ENCODE data around the gene NCAN. TPM values are rescaled to one million over a fixed set of nuclear protein-coding genes. Genes with fewer than 3 reads are reported as not detected.
A peak's percentile ranks its signal among the peaks of the same experiment; 100 is the strongest.

Gene NCAN
- total and polyA plus RNA-seq, 2 of the 13 experiments (the other 11 are each of a cell fraction or from before 2014, with no cell fraction given) = not detected

DNA sequence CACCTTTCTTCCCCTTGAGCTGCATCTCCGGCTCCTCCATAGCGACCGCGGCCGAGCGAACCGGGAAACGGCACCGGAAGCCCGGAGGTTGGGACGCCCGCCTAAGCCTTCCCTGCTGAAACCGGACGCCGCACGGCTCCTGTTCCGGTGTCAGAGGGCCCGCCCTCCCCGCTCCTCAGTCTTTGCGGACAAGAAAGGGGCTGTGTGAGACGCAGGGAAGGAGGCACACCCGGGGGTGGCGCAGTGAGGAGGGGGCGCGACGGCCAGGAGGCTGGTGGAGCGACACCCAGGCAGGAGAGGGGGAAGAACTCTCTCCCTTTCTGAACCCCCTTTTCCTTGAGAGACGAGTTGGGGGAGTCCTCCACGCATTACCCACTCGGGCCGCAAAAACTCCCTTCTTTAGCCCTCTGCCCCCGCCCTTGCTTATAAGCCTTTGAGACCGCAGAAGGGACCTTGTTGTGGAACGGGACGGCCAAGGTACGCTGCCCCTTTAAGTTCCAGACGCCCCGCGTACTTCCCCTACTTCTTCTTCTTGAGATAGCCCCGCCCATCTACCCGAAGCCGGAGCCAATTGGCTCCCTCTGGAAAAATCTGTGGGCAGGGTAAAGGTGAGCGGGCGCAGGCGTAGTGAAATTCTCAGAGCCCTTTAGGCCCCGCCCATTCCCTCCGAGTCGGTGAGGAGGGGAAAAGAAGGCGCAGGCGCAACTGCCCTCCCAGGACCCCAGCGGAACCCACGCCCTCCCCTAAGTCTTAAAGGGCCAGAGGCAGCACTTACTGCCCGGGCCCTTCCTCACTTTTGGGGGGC, 19.5 kb upstream of the NCAN start, which contains the start of the genes BORCS8 and RFXANK (continued):
- TF ChIP-seq, protein P1, sequence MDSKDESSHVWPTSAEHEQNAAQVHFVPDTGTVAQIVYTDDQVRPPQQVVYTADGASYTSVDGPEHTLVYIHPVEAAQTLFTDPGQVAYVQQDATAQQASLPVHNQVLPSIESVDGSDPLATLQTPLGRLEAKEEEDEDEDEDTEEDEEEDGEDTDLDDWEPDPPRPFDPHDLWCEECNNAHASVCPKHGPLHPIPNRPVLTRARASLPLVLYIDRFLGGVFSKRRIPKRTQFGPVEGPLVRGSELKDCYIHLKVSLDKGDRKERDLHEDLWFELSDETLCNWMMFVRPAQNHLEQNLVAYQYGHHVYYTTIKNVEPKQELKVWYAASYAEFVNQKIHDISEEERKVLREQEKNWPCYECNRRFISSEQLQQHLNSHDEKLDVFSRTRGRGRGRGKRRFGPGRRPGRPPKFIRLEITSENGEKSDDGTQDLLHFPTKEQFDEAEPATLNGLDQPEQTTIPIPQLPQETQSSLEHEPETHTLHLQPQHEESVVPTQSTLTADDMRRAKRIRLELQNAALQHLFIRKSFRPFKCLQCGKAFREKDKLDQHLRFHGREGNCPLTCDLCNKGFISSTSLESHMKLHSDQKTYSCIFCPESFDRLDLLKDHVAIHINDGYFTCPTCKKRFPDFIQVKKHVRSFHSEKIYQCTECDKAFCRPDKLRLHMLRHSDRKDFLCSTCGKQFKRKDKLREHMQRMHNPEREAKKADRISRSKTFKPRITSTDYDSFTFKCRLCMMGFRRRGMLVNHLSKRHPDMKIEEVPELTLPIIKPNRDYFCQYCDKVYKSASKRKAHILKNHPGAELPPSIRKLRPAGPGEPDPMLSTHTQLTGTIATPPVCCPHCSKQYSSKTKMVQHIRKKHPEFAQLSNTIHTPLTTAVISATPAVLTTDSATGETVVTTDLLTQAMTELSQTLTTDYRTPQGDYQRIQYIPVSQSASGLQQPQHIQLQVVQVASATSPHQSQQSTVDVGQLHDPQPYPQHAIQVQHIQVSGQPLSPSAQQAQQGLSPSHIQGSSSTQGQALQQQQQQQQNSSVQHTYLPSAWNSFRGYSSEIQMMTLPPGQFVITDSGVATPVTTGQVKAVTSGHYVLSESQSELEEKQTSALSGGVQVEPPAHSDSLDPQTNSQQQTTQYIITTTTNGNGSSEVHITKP (CRISPR knock-in tag; IDR thresholded peaks at IDR 0.05; ENCODE audit: low read depth) = peak; percentile 64; the same call in 1 of the 2 replicates
- TF ChIP-seq SATB2 (CRISPR knock-in tag; IDR thresholded peaks at IDR 0.05) (no peak), ZNF207 (IDR thresholded peaks at IDR 0.05; ENCODE audit: borderline replicate concordance) (no peak), CCAR2 (optimal IDR thresholded peaks at IDR 0.05; ENCODE audit: low read depth, low read length) (no peak), JDP2 (CRISPR knock-in tag; IDR thresholded peaks at IDR 0.05; ENCODE audit: borderline replicate concordance) (no peak), ZNF24 (IDR thresholded peaks at IDR 0.05) (0 out of 2 replicates have a peak, but pooled peaks have one; percentile 34), THAP8 (CRISPR knock-in tag; IDR thresholded peaks at IDR 0.05; ENCODE audit: borderline replicate concordance) (no peak), NFKB2 (CRISPR knock-in tag; IDR thresholded peaks at IDR 0.05; ENCODE audit: borderline replicate concordance) (0 out of 2 replicates have a peak, but pooled peaks have one; percentile 24), HOMEZ (CRISPR knock-in tag; IDR thresholded peaks at IDR 0.05; ENCODE audit: low read depth) (peak; percentile 31; the same call in 1 of the 2 replicates), TCF7 (IDR thresholded peaks at IDR 0.05; ENCODE audit: low read depth) (0 out of 2 replicates have a peak, but pooled peaks have one; percentile 10), ZNF839 (CRISPR knock-in tag; IDR thresholded peaks at IDR 0.05; ENCODE audit: borderline replicate concordance) (no peak)
- TF ChIP-seq, protein P2, sequence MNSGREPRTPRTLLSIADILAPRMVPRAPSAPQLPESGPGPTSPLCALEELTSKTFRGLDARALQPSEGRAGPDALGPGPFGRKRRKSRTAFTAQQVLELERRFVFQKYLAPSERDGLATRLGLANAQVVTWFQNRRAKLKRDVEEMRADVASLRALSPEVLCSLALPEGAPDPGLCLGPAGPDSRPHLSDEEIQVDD (CRISPR knock-in tag; IDR thresholded peaks at IDR 0.05; ENCODE audit: borderline replicate concordance) = no peak
- TF ChIP-seq, protein P3, sequence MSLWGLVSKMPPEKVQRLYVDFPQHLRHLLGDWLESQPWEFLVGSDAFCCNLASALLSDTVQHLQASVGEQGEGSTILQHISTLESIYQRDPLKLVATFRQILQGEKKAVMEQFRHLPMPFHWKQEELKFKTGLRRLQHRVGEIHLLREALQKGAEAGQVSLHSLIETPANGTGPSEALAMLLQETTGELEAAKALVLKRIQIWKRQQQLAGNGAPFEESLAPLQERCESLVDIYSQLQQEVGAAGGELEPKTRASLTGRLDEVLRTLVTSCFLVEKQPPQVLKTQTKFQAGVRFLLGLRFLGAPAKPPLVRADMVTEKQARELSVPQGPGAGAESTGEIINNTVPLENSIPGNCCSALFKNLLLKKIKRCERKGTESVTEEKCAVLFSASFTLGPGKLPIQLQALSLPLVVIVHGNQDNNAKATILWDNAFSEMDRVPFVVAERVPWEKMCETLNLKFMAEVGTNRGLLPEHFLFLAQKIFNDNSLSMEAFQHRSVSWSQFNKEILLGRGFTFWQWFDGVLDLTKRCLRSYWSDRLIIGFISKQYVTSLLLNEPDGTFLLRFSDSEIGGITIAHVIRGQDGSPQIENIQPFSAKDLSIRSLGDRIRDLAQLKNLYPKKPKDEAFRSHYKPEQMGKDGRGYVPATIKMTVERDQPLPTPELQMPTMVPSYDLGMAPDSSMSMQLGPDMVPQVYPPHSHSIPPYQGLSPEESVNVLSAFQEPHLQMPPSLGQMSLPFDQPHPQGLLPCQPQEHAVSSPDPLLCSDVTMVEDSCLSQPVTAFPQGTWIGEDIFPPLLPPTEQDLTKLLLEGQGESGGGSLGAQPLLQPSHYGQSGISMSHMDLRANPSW (CRISPR knock-in tag; IDR thresholded peaks at IDR 0.05; ENCODE audit: borderline replicate concordance) = 0 out of 2 replicates have a peak, but pooled peaks have one; percentile 62
- TF ChIP-seq, protein P4, sequence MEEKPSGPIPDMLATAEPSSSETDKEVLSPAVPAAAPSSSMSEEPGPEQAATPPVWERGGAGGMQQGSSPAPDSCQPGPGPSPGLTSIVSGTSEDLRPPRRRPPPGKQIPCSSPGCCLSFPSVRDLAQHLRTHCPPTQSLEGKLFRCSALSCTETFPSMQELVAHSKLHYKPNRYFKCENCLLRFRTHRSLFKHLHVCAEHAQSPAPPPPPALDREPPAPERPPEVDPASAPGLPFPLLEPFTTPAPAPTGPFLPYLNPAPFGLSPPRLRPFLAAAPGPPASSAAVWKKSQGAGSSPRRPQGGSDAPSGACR (CRISPR knock-in tag; IDR thresholded peaks at IDR 0.05) = peak; percentile 90; the same call in 1 of the 2 replicates
- TF ChIP-seq, protein P5, sequence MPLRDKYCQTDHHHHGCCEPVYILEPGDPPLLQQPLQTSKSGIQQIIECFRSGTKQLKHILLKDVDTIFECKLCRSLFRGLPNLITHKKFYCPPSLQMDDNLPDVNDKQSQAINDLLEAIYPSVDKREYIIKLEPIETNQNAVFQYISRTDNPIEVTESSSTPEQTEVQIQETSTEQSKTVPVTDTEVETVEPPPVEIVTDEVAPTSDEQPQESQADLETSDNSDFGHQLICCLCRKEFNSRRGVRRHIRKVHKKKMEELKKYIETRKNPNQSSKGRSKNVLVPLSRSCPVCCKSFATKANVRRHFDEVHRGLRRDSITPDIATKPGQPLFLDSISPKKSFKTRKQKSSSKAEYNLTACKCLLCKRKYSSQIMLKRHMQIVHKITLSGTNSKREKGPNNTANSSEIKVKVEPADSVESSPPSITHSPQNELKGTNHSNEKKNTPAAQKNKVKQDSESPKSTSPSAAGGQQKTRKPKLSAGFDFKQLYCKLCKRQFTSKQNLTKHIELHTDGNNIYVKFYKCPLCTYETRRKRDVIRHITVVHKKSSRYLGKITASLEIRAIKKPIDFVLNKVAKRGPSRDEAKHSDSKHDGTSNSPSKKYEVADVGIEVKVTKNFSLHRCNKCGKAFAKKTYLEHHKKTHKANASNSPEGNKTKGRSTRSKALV (CRISPR knock-in tag; IDR thresholded peaks at IDR 0.05) = no peak

Measured in HepG2 (cell line).